SH-SY5Y (cell line): ENCODE results near the gene FSTL5.

ENCODE experiments used
- GATA2 ChIP-seq: IDR thresholded peaks from 2 replicates; pipeline ENCODE4 v1.6.1; 2011; ENCODE audit warnings: mild to moderate bottlenecking, low read depth, low read length
- GATA3 ChIP-seq: IDR thresholded peaks from 2 replicates; pipeline ENCODE4 v1.6.1; 2011; ENCODE audit warnings: low read depth, mild to moderate bottlenecking, low read length, moderate library complexity

Gene FSTL5

DNA sequence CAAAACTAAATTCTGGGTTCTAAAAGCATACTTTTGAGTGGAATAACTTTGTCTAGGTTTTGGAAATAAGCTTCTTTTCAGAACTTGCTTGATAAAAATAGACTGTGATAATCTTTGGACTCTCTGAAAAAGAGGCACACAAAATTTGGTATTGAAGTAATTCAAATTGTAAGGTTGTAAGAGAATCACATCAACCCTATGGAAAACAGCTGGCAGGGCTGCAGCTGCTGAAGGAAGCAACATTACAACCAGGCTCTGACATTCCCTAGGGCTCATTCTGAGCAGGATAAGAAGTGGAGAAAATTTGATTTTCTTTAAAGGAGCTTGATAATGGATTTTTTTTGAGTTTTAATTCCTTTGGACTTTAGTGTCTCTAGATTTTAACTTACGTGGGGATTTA, 147.6 kb downstream of the FSTL5 start:
- TF ChIP-seq GATA2 = no peak
- no peak for TF ChIP-seq GATA3

DNA sequence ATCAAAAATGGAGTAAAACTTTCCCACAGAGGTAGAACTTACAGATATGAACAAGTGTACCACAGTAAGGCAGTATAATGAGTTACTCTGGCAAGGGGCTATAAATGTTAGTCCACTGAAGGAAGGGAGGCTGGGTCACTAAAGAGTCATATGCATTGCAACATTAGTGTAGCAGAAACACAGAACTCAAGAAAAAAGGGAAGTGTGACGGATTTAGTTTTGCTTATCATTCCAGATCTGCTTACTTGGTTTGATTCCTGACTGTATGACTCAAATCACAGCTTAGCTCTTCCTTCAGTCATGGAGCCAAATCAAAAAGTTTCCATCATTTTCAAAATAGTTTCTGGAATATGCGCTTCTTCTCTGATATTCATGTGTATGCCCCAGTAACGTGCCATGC, 148.7 kb downstream of the FSTL5 start:
- TF ChIP-seq GATA2 (no peak), GATA3 (no peak)

DNA sequence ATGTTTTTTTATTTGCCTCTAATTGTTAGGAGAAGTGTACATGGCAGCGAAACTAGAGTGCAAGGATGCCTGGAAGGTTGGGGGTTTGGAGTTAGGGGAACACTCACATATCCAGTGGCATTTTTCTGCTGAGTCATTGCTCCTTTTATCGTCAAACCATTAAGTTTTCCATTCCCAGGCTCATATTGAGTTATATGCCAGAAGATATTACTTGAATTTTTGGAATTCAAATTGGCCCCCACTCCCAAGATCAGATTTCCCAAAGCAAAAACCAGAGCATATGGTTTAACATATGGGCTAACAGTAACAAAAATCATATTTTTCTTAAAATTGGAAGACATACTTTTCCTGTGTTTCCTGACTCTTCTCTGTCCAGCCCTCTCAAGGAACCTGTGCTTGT, 152.7 kb downstream of the FSTL5 start:
- TF ChIP-seq GATA3 (no peak), GATA2 (no peak)

DNA sequence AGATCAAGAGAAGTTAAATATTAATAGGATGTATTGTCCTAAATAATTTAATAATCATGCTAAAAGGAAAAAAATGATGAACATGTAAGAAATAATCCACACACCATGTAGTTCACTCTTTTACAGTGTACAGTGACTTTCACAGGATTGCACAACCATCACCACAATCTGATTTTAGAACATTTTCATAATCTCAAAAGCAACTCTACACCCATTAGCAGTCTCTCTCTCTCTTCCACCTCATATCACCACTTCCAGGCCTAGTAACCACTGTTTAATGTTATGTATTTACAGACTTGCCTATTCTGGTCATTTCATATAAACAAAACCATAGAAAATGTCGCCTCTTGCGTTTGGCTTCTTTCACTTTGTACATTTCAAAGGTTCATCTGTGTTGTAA, 153.4 kb downstream of the FSTL5 start:
- TF ChIP-seq GATA3 (no peak), GATA2 (no peak)

DNA sequence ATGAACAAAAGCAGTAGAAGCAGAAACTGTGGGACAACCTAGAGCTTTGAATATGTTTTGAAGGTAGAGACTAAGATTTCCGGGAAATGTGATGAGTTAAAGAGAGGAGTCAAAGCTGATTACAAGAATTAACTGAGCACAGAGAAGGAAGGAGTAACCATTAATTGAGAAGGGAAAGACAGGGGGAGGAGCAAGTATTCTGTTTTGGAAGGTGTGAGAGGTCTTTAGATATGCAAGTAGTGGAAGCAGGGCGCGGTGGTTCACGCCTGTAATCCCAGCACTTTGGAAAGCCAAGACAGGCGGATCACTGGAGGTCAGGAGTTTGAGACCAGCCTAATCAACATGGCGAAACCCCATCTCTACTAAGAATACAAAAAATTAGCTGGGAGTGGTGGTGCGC, 171.5 kb downstream of the FSTL5 start:
- TF ChIP-seq GATA2 = no peak
- no peak for TF ChIP-seq GATA3

DNA sequence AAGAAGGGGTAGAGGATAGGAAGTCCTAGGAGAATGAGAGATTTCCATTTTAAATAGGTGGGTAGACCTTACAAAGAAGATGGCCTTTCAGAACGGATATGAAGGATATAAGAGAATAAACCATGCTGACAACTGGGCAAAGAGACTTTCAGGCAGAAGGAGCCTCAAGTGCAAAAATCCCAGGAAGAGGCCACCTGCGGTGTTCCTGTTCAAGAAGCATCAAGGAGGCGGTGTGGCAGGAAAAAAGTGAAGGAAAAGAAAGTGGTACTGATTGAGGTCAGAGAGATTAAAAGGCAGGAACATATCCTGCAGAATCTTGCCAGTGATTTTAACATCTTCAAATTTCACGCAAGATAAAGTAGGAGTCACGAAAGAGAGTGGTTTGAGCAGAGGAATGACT, 172.0 kb downstream of the FSTL5 start:
- no peak for TF ChIP-seq GATA3
- TF ChIP-seq GATA2 = no peak

DNA sequence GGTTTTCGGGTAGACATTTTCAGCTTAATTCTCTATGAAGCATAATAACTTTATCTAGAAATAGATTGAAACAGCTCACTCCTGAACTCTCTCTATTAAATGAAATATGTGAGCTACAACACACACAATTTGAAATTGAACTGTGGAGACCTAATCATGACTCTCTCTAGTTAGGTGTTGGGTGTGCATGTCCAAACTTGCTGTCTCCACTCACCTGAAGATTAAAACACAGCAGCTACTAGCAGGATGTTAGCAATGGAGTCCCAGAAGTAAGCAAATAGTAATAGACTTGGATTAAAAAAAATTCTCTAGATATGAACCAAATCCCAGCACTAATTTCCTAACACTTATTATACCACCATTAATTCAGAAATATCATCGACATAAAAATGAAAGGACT, 173.1 kb downstream of the FSTL5 start:
- TF ChIP-seq GATA3 (no peak), GATA2 (no peak)

DNA sequence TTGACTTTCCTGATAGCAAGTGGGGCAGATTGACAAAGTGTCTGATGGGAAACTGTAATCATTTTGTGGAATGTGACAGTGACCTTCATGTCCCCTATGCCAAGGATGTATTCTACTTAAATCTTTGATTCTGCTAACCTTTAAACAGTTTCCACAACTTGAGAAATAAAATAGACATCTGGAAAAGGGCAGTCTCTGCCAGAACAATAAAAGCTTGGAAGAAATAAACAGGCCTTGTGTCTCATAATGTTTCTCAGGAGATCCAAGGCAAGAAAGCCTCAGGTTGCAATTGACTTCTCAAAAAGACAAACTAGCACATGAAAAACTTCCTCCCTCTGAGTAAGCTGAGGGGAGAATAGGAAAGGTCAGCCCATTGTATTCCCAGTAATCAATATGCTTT, 174.9 kb downstream of the FSTL5 start:
- TF ChIP-seq GATA2 (no peak), GATA3 (no peak)

DNA sequence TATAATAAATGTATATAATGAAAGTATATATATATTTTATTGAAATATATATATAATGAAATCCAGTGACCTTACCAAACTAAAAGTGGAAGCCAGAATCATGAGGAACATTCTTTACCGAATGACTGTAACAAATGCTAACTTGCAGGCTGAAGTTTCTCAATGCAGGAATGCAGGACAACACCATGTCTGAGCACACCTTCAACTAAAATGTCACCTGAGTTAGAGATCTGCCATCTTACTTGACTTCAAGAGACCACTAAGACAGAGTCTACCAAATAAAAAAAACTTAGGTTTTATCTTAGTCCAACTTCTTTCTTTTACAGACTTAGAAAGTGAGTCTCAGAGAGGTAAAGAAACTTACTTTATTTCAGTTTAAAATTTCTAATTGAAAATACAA, 176.2 kb downstream of the FSTL5 start:
- TF ChIP-seq GATA3 (no peak), GATA2 (no peak)

DNA sequence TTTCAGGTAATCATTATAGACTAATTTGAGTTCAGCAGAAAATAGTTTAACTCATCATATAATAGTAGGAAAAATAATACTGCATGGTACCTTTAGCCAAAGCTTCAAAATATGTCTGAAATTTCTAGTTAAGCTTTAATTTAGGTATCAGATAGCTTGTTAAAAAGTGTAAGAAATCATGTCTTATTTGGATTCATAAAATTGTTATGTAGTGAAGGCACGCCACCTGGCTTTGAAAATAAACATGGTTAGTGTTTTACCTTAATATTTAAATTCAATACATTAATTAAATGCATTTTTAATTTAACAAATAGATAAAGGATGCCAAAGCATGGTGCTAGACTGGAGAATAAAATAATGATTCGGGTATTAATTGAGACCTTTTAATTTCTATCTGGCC, 211.4 kb downstream of the FSTL5 start:
- TF ChIP-seq GATA3 = no peak
- TF ChIP-seq GATA2 = no peak

DNA sequence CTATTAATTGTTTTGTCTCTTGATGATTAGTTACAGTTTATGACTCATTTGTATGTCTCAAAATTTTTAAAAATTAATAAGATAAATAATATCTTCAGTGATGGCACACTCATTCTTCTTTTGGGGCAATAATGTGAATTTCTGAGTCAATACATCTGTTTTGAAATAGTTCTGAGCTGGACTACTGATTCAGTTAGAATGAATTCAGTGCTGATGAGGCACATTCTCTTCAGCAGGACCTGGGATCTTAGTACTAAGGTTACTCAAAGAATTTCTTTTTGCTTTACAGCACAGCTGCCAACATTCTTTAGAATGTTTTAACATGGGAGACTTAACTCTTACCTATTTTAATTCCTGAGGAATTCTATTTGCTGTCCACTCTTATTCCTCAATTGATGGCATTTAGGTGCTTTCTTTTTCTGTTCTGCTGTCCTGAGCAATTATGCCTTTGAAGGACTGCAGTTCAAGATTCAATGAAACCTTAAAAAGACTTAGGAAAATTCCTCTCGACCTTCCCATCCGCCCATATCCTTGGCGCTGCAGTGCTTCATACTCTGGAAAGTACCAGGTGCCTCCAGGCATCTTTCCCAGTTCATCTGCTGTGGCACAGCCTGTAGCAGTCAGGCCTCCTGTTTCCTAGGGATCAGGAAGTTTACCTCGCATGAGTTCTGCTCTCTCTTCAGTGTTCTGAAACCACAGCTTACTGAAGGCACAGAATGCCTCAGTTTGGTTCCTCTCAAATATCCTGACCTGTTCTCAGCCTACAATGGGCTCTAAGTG, 213.7 kb downstream of the FSTL5 start:
- TF ChIP-seq GATA2 = no peak
- no peak for TF ChIP-seq GATA3

DNA sequence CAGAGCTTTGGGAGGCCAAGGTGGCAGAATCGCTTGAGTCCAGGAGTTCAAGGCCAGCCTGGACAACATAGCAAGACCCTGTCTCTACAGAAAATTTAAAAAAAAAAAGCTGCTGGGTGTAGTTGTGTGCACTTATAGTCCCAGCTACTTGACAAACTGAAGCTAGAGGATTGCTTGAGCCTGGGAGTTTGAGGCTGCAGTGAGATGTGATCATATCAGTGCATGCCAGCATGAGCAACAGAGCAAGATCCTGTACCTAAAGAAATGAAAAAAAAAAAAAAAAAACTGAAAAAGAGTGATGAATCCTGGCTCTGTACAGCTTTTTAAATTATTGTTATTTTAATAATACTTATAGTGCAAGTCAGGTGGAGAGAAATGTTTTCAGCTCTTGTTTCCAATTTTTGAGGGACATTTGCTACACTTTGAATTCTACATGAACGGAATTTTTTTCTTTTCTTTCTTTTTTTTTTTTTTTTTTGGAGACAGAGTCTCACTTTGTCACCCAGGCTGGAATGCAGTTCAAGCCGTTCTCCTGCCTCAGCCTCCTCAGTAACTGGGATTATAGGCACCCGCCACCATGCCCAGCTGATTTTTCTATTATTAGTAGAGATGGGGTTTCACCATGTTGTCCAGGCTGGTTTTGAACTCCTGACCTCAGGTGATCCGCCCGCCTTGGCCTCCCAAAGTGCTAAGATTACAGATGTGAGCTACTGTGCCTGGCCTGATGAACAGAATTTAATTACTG, 215.6 kb downstream of the FSTL5 start:
- TF ChIP-seq GATA2 (no peak), GATA3 (no peak)

DNA sequence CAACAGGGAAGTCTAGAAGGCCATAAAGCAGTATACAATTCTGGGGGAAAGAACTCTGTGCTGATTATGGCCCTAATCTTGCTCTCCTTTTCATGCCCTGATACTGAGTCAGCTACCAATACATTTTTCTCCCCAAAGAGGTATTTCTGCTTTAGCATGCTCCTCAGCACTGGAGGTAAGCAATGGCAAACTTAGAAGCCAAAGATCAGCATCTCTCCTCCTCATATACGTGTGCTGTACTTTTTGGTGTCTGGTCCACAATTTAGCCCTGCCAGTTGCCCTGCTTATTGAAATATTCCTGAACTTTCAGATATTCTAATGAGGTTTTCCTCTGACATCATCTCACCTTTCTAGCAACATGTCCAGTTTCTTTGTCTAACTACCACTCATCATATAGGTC, 226.2 kb downstream of the FSTL5 start:
- TF ChIP-seq GATA3 = no peak
- no peak for TF ChIP-seq GATA2

DNA sequence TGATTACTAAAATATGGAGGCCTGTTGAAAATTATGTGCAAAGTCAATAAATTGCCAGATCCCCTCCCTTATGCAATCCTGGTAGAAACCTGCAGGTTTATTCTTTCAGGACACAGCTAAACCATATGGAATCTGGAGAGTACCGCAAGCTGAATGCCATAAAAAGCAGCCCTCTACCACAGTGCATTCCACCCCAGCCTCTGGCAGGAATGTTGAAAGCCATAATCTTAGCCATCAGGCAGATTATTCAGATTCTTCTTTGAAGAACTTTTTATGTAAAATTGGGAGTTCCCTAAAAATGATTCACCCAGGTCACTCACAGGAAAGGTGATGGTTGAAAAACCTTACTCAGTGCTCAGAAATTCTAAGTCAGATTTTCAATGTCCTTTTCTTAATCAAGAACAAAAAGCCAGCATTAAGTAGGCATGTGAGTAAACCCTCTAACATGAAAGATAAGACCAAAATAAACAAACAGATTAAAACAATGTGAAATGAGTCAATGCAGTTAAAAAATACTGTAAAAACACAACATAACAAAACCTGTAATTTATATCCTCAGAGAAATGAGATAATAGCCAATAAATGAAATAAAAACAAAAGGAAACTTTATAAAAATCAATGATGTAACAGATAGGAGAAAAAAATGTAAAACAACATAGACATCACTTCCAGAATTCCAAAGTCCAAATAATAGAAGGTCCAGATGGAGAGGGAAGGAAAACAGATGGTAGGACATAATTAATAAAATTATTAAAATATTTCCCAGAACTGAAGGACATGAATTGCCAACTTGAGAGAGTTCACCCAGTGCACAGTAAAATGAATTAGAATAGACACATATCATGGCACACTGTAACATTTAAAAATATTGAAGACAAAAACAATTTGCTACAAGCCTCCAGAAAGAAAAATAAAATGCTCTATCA, 226.9 kb downstream of the FSTL5 start:
- TF ChIP-seq GATA2 = no peak
- no peak for TF ChIP-seq GATA3
